Suprapubic skin (tissue), 3 donors: Measurements from ENCODE around the gene ARHGEF28.

Experiments
- CTCF ChIP-seq, 2 donors: fragments of 200-600 bp in 1 of 2; fragments of 450-650 bp in 1 of 2; sonication (generic) in 1 of 2; IDR thresholded peaks; one replicate each; pipeline ENCODE4 v1.5.1; 2016 to 2019; ENCODE audit warnings: antibody characterized with exemption in 2 of 2, mild to moderate bottlenecking in 1 of 2, moderate library complexity in 1 of 2
- POLR2AphosphoS5 ChIP-seq, 3 donors: sonication (generic); formaldehyde crosslinking; IDR thresholded peaks; one replicate each; pipeline ENCODE4 v1.6.1; 2017; ENCODE audit warnings: antibody characterized with exemption in 3 of 3

GRCh38 chr5:73648515-73648914, 22.5 kb downstream of the ARHGEF28 start:
- no peak for TF ChIP-seq CTCF (IDR thresholded peaks at IDR 0.05)
- no peak for TF ChIP-seq POLR2AphosphoS5 (IDR thresholded peaks at IDR 0.05)
